Osteoblast (primary cell): ENCODE data around the gene MPC1L. TPM values are rescaled to one million over a fixed set of nuclear protein-coding genes. Genes with fewer than 3 reads are reported as not detected.

Experiments used
- DNase-seq: peaks from one replicate; pipeline ENCODE4 v3.0.0; 2011; ENCODE audit warnings: low spot score, mixed read lengths; ENCODE audit not compliant: insufficient read length; ENCODE audit errors: missing footprints
- H2AFZ ChIP-seq: 2 replicates; pipeline ENCODE4 v1.6.0; 2011; ENCODE audit warnings: mild to moderate bottlenecking, low read length
- H3K27ac ChIP-seq: 2 replicates; pipeline ENCODE4 v1.5.1; 2011; ENCODE audit warnings: mild to moderate bottlenecking, low read depth, low read length, moderate library complexity
- H3K27me3 ChIP-seq: 2 replicates; pipeline ENCODE4 v1.6.0; 2012; ENCODE audit warnings: mild to moderate bottlenecking, control low read depth, inconsistent platforms, low read length, moderate library complexity; ENCODE audit not compliant: insufficient read depth
- H3K36me3 ChIP-seq: 2 replicates; pipeline ENCODE4 v1.5.1; 2011; ENCODE audit warnings: mild to moderate bottlenecking, low read length, control low read depth, moderate library complexity; ENCODE audit not compliant: insufficient read depth
- H3K4me1 ChIP-seq: 2 replicates; pipeline ENCODE4 v1.5.1; 2011; ENCODE audit warnings: mild to moderate bottlenecking, low read length, control low read depth, moderate library complexity; ENCODE audit not compliant: insufficient read depth
- H3K4me2 ChIP-seq: 2 replicates; pipeline ENCODE4 v1.6.0; 2011; ENCODE audit warnings: mild to moderate bottlenecking, low read length; ENCODE audit not compliant: insufficient read depth
- H3K4me3 ChIP-seq: fragments of 200-600 bp; sonication (generic); 3 replicates; pipeline ENCODE4 v1.5.1; 2012; ENCODE audit warnings: mild to moderate bottlenecking, low read length, inconsistent platforms; ENCODE audit not compliant: insufficient read depth
- H3K79me2 ChIP-seq: 2 replicates; pipeline ENCODE4 v1.6.0; 2012; ENCODE audit warnings: mild to moderate bottlenecking, low read length, control low read depth, inconsistent platforms; ENCODE audit not compliant: insufficient read depth
- H3K9me3 ChIP-seq: 2 replicates; pipeline ENCODE4 v1.5.1; 2011; ENCODE audit warnings: low read depth, low read length, control low read depth
- H4K20me1 ChIP-seq: 2 replicates; pipeline ENCODE4 v1.6.0; 2012; ENCODE audit warnings: mild to moderate bottlenecking, low read length, control low read depth; ENCODE audit not compliant: insufficient read depth
- CTCF ChIP-seq: IDR thresholded peaks from 2 replicates; pipeline ENCODE4 v1.5.1; 2011; ENCODE audit warnings: mild to moderate bottlenecking, low read depth, low read length, moderate library complexity; ENCODE audit errors: extremely low read depth
- total RNA-seq: library from RNA; depleted of rRNA; stranded (reverse); fragments of >200 nt; gene quantifications from 2 replicates; pipeline ENCODE4 v1.2.3, GENCODE V29; 2012

MPC1L gene
- total RNA-seq, 1 donor, result not detected

GRCh38 chrX:40603446-40603845 lies 19.8 kb upstream of the MPC1L start:
- Histone ChIP-seq H3K36me3 (peaks cover 9% of the 10 kb centered on the region), H3K27me3 (peaks cover 6% of the 10 kb centered on the region), H3K79me2 (no peaks in the 10 kb centered on the region), H4K20me1 (no peaks in the 10 kb centered on the region), H3K27ac (no peak overlapping the region), H3K4me3 (no peak overlapping the region), H3K9me3 (no peaks in the 10 kb centered on the region), H3K4me2 (no peak overlapping the region), H3K4me1 (no peaks in the 10 kb centered on the region), H2AFZ (no peak overlapping the region)
- no peak for TF ChIP-seq CTCF
- no peak for DNase-seq

GRCh38 chrX:40607381-40607780 lies 15.8 kb upstream of the MPC1L start:
- no peaks in the 10 kb centered on the region for H3K36me3 ChIP-seq
- H3K27me3 ChIP-seq, result peaks cover 8% of the 10 kb centered on the region
- no peaks in the 10 kb centered on the region for H4K20me1 ChIP-seq
- H3K27ac ChIP-seq, result no peak overlapping the region
- no peak for DNase-seq
- no peak overlapping the region for H3K4me2 ChIP-seq
- H3K9me3 ChIP-seq, result no peaks in the 10 kb centered on the region
- TF ChIP-seq CTCF, result no peak
- H3K4me3 ChIP-seq, result no peak overlapping the region
- no peak overlapping the region for H2AFZ ChIP-seq
- no peaks in the 10 kb centered on the region for H3K4me1 ChIP-seq
- H3K79me2 ChIP-seq, result no peaks in the 10 kb centered on the region

- Histone ChIP-seq H3K4me2 (no peak overlapping the region), H2AFZ (no peak overlapping the region), H3K27me3 (peaks cover 19% of the 10 kb centered on the region)
These were observed 10.7 kb upstream of the MPC1L start for GRCh38 chrX:40612511-40612910.

GRCh38 chrX:40615976-40616375 lies 7.3 kb upstream of the MPC1L start:
- Histone ChIP-seq H3K27me3 (peaks cover 23% of the 10 kb centered on the region), H4K20me1 (no peaks in the 10 kb centered on the region), H2AFZ (no peak overlapping the region), H3K79me2 (no peaks in the 10 kb centered on the region), H3K4me3 (no peak overlapping the region), H3K9me3 (no peaks in the 10 kb centered on the region), H3K27ac (no peak overlapping the region), H3K36me3 (no peaks in the 10 kb centered on the region), H3K4me1 (no peaks in the 10 kb centered on the region), H3K4me2 (no peak overlapping the region)
- DNase-seq, result no peak
- TF ChIP-seq CTCF, result no peak

More at GRCh38 chrX:40612511-40612910, 10.7 kb upstream of the MPC1L start:
- TF ChIP-seq CTCF, result no peak
- Histone ChIP-seq H3K79me2 (no peaks in the 10 kb centered on the region), H3K4me3 (no peak overlapping the region), H3K27ac (no peak overlapping the region), H3K4me1 (no peaks in the 10 kb centered on the region), H3K9me3 (no peaks in the 10 kb centered on the region), H3K36me3 (no peaks in the 10 kb centered on the region), H4K20me1 (no peaks in the 10 kb centered on the region)
- DNase-seq, result no peak
